ENCODE measurements around the gene RFLNA.

DNA sequence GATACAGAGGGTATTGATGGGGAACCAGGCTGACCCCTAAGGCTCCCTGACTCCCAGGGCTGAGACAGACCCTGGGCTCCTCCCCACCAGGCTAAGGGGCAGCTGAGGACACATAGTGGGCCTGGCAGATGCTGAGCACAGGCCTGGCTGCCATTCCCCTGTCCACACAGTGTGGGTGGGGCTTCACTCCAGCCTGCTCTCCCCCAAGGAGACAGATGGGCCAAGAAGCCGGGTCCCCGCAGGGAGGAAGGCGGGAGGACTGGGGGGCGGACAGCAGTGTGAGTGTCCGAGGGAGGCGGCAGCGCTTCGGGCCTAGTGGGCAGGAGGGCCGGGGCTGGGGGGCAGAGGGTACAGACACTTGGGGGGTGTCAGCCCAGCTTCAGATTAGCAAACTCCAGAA, 32.0 kb downstream of the RFLNA start:
- TF ChIP-seq, protein P1, sequence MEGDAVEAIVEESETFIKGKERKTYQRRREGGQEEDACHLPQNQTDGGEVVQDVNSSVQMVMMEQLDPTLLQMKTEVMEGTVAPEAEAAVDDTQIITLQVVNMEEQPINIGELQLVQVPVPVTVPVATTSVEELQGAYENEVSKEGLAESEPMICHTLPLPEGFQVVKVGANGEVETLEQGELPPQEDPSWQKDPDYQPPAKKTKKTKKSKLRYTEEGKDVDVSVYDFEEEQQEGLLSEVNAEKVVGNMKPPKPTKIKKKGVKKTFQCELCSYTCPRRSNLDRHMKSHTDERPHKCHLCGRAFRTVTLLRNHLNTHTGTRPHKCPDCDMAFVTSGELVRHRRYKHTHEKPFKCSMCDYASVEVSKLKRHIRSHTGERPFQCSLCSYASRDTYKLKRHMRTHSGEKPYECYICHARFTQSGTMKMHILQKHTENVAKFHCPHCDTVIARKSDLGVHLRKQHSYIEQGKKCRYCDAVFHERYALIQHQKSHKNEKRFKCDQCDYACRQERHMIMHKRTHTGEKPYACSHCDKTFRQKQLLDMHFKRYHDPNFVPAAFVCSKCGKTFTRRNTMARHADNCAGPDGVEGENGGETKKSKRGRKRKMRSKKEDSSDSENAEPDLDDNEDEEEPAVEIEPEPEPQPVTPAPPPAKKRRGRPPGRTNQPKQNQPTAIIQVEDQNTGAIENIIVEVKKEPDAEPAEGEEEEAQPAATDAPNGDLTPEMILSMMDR (conservative IDR thresholded peaks at IDR 0.05; ENCODE audit: low read depth, low read length): no peak
- TF ChIP-seq EZH2 (IDR thresholded peaks at IDR 0.05; ENCODE audit: borderline replicate concordance, low read depth, low read length, poor library complexity, severe bottlenecking): no peak

All from A673 (cell line).